ENCODE measurements around the gene TENT5C.

DNA sequence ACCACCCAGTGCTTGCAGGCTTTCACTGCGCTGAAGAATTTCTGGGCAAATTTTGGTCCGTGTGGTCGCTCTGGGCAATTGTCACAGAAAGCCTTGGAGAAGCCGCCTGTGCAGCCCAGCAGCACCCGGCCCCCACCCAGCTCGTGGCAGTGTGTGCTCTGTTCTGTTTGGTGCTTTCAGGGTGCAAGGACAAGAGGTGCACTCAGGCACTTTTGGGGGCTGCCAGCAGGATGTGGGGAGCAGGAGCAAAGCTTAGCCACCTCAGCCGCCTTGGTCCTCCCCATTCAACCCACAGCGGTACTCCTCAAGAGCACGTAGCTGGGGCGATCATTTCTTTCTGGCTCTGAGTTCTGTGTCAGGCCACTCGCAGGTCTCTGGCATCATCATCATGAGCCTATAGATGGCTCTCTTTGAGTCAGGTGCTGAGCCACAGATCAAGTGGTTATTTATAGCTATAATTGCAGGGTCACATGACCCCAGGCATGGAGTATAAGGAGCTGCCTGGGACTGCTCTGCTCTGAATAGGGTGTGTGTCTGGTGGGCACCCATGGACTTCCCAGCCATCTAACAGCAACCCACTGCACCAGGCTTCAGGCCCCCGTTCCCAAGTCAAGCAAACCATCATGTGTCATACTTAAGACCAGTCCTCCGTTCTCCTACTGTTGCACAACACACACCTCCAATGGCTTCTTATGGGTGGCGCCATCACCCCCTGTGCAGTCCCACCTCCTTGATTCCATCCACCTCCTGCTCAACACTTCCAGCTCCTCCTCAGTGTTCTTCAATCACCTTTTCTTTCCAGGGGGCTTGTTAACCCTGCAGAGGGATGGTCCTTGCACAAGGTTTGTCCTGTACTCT is 18.1 kb upstream of the TENT5C start:
- no peak for TF ChIP-seq POLR2A (IDR thresholded peaks at IDR 0.05)
- TF ChIP-seq, protein P1, sequence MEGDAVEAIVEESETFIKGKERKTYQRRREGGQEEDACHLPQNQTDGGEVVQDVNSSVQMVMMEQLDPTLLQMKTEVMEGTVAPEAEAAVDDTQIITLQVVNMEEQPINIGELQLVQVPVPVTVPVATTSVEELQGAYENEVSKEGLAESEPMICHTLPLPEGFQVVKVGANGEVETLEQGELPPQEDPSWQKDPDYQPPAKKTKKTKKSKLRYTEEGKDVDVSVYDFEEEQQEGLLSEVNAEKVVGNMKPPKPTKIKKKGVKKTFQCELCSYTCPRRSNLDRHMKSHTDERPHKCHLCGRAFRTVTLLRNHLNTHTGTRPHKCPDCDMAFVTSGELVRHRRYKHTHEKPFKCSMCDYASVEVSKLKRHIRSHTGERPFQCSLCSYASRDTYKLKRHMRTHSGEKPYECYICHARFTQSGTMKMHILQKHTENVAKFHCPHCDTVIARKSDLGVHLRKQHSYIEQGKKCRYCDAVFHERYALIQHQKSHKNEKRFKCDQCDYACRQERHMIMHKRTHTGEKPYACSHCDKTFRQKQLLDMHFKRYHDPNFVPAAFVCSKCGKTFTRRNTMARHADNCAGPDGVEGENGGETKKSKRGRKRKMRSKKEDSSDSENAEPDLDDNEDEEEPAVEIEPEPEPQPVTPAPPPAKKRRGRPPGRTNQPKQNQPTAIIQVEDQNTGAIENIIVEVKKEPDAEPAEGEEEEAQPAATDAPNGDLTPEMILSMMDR (IDR thresholded peaks at IDR 0.05), result no peak
